ENCODE measurements around the gene HTRA3.

DNA sequence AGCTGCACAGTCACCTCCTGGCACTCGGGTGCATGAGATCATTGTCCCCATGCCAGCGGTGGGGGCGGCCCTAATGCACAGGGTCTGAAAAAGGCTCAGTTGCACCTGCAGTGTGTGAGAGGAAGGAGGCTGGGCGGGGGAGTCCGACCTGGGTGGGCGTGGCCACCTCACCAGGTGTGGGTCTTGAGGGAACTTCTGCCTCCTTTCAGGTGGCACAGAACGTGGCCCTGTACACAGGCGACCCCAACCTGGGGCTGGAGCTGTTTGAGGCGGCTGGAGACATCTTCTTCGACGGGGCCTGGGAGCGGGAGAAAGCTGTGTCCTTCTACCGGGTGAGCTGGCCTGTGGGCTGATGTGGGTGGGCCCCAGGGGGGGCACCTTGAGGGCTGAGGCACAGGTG is 34.3 kb upstream of the HTRA3 start:
- TF ChIP-seq, protein P1, sequence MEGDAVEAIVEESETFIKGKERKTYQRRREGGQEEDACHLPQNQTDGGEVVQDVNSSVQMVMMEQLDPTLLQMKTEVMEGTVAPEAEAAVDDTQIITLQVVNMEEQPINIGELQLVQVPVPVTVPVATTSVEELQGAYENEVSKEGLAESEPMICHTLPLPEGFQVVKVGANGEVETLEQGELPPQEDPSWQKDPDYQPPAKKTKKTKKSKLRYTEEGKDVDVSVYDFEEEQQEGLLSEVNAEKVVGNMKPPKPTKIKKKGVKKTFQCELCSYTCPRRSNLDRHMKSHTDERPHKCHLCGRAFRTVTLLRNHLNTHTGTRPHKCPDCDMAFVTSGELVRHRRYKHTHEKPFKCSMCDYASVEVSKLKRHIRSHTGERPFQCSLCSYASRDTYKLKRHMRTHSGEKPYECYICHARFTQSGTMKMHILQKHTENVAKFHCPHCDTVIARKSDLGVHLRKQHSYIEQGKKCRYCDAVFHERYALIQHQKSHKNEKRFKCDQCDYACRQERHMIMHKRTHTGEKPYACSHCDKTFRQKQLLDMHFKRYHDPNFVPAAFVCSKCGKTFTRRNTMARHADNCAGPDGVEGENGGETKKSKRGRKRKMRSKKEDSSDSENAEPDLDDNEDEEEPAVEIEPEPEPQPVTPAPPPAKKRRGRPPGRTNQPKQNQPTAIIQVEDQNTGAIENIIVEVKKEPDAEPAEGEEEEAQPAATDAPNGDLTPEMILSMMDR (IDR thresholded peaks at IDR 0.05), result no peak
- TF ChIP-seq POLR2A (IDR thresholded peaks at IDR 0.05) (no peak), EP300 (IDR thresholded peaks at IDR 0.05) (no peak)

All from suprapubic skin (tissue), 3 donors.